ENCODE measurements around the gene ABCC1.
"Not testable (repeated sequence)": the region's sequence is repeated elsewhere in the genome, so short reads cannot be mapped to it uniquely, and the experiment has no call there.

Gene ABCC1

DNA sequence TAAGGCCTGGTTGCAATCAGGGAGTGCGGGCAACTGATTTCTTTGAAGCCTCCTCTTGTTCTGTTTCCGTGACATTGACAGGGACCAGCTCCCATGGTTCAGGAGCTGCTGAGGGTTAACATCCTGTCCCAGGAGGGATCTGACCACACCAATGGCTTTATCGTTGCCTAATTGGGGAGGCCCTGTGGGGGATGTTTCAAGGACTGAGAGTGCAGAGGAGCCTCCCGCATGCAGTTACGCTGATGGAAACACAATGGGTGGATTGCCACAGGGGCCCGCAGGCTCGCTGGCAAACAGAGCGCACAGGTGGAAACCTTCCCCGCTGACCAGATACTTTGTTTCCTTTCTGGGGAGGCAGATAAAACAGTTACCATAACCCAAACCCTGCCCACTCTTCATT is 23.8 kb upstream of the ABCC1 start:
- no peak for DNase-seq (ENCODE audit: low read depth)
- no peak overlapping the region for H3K4me3 ChIP-seq (ENCODE audit: low read depth, low read length)
- TF ChIP-seq, protein P1, sequence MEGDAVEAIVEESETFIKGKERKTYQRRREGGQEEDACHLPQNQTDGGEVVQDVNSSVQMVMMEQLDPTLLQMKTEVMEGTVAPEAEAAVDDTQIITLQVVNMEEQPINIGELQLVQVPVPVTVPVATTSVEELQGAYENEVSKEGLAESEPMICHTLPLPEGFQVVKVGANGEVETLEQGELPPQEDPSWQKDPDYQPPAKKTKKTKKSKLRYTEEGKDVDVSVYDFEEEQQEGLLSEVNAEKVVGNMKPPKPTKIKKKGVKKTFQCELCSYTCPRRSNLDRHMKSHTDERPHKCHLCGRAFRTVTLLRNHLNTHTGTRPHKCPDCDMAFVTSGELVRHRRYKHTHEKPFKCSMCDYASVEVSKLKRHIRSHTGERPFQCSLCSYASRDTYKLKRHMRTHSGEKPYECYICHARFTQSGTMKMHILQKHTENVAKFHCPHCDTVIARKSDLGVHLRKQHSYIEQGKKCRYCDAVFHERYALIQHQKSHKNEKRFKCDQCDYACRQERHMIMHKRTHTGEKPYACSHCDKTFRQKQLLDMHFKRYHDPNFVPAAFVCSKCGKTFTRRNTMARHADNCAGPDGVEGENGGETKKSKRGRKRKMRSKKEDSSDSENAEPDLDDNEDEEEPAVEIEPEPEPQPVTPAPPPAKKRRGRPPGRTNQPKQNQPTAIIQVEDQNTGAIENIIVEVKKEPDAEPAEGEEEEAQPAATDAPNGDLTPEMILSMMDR (IDR thresholded peaks at IDR 0.05; ENCODE audit: low read depth, low read length, missing control alignments): no peak

DNA sequence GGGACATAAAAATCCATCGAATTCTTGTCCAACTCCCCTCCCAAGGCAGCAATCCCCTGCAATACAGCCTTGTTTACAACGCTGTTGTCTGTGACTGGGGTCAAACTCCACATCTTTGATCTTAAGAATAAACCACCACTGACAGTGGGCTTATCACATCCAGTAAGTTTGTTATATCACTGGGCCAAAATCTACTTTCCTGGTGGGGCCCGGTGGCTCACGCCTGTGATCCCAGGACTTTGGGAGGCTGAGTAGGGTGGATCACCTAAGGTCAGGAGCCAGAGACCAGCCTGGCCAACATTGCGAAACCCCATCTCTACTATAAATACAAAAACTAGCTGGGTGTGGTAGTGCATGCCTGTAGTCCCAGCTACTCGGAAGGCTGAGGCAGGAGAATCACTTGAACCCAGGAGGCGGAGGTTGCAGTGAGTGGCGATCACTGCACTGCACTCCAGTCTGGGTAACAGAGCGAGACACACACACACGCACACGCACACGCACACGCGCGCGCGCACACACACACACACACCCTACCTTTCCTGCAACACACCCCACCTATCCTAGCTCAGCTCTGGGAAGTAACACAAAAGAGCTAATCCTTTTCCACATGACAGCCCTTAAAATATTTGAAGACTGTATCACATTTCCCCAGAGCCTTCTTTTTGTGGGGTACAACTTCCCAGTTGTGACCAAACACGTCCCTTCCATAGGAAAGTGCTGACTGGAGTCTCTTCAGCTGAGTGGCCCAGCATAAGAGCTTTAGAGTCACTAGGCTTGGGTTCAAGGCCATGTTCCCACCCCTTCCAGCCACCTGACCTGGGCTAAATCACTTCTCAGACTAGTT is 20.9 kb upstream of the ABCC1 start:
- H3K4me3 ChIP-seq (ENCODE audit: low read depth, low read length): no peak overlapping the region
- DNase-seq (ENCODE audit: low read depth): no peak
- TF ChIP-seq, protein P1 (IDR thresholded peaks at IDR 0.05; ENCODE audit: low read depth, low read length, missing control alignments): no peak

DNA sequence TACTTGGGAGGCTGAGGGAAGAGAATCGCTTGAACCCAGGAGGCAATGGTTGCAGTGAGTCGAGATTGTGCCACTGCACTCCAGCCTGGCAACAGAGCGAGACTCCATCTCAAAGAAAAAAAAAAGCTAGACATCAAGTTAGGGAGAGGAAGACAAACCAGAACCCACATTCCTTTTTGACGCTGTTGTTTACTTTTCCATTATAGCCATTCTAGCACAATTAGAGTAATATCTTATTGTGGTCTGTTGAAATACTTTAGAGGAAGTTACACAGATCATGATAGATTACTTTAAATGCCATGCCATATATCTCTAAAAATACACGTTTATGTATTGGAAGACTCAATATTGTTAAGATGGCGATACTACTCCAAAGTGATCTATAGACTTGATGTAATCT is 16.5 kb upstream of the ABCC1 start:
- H3K4me3 ChIP-seq (ENCODE audit: low read depth, low read length): no peak overlapping the region
- TF ChIP-seq, protein P1 (IDR thresholded peaks at IDR 0.05; ENCODE audit: low read depth, low read length, missing control alignments): no peak
- DNase-seq (ENCODE audit: low read depth): no peak

DNA sequence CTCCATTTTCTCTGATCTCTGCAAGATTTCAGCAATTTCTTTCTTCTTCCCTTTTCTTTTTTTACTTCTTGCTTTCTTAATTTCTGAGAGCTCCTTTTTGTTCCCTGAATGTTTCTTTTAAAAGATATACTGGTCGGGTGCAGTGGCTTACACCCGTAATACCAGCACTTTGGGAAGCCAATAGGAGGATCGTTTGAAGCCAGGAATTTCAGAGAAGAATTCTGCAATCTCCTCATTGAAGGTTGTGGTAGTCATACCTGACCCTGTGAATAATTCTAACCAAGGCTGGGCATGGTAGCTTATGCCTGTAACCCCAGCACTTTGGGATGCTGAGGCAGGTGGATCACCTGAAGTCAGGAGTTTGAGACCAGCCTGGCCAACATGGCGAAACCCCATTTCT is 15.6 kb upstream of the ABCC1 start:
- TF ChIP-seq, protein P1 (IDR thresholded peaks at IDR 0.05; ENCODE audit: low read depth, low read length, missing control alignments): no peak
- no peak for DNase-seq (ENCODE audit: low read depth)
- no peak overlapping the region for H3K4me3 ChIP-seq (ENCODE audit: low read depth, low read length)

DNA sequence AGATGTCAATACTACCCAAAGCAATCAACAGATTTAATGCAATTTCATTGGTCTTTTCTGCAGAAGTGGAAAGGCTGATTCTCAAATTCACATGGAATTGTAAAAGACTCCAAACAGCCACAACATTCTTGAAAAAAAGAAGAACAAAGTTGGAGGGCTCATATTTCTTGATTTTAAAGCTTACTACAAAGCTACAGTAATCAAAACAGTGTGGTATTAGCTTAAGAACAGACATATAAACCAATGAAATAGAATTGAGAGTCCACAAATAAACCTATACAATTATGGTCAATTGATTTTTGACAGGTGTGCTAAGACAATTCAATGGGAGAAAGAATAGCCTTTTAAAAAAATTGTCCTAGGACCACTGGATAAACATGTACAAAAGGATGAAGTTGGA is 14.4 kb upstream of the ABCC1 start:
- TF ChIP-seq, protein P1 (IDR thresholded peaks at IDR 0.05; ENCODE audit: low read depth, low read length, missing control alignments): no peak
- H3K4me3 ChIP-seq (ENCODE audit: low read depth, low read length): no peak overlapping the region
- DNase-seq (ENCODE audit: low read depth): no peak

DNA sequence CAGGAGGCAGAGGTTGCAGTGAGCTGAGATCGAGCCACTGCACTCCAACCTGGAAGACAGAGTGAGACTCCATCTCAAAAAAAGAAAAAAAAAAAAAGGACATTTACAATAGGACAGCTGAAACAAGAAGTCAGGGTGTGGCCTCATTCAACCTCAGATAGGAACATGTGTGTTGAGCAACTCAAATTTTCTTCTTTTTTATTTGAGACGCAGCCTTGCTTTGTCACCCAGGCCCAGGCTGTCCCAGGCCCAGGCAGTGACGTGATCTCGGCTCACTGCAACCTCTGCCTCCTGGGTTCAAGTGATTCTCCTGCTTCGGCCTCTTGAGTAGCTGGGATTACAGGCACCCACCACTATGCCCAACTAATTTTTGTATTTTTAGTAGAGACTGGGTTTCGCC is 12.6 kb upstream of the ABCC1 start:
- not testable (repeated sequence) for H3K4me3 ChIP-seq (ENCODE audit: low read depth, low read length); DNase-seq (ENCODE audit: low read depth)

DNA sequence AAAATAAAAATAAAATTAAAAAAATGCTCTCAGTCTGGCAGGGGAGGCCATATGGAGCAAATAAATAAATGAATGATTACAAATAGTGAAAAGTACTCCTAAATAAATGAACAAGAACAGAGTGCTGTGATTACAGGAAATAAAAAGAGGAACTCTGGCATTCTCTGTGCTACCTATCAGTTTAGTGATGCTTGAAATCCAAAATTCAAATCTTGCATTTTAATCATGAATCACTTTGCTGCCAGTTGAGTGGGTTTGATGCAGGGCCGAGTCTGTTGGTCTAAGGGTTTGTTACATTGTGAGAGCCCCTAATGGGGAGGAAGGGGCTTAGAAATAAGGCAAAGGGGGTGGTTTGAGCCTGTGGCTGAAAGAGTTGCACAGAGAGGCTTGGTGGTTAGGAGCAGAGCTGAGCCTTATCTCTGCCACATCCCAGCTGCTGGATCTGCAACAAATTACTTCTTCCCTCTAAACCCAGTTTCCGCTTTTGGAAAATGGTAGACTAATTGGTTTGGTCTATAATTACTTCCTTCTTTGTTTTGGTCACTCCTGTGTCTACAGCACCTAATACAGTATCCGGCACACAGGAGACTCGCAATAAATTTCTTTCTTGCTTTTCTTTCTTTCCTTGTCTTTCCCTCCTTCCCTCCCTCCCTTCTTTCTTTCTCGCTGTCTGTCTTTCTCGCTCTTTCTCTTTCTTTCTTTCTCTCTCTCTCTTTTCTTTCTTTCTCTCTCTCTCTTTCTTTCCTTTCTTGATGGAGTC is 6.3 kb upstream of the ABCC1 start:
- no peak for DNase-seq (ENCODE audit: low read depth)
- TF ChIP-seq, protein P1 (IDR thresholded peaks at IDR 0.05; ENCODE audit: low read depth, low read length, missing control alignments): no peak
- no peak overlapping the region for H3K4me3 ChIP-seq (ENCODE audit: low read depth, low read length)
